ENCODE data around the gene SPTB.

DNA sequence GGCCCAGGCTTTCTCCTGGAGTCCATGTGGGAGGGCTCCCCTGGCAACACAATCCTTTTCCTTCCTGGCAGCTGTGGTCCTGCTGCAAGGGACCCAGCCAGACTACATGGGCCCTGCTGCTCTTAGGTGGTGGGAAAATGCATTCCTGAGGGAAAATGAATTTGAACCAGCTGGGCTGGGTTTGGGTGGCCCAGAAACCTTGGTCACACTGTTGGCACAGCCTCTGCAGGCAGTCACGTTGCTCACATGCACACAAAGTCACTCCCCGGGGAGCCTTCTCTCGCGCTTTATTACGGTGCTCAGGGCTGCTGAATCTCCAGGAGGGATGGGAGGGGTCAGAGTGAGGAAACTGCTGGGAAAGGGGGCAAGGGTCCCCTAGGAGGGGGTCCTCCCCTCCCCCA lies 158.3 kb downstream of the SPTB start:
- TF ChIP-seq, protein P1, sequence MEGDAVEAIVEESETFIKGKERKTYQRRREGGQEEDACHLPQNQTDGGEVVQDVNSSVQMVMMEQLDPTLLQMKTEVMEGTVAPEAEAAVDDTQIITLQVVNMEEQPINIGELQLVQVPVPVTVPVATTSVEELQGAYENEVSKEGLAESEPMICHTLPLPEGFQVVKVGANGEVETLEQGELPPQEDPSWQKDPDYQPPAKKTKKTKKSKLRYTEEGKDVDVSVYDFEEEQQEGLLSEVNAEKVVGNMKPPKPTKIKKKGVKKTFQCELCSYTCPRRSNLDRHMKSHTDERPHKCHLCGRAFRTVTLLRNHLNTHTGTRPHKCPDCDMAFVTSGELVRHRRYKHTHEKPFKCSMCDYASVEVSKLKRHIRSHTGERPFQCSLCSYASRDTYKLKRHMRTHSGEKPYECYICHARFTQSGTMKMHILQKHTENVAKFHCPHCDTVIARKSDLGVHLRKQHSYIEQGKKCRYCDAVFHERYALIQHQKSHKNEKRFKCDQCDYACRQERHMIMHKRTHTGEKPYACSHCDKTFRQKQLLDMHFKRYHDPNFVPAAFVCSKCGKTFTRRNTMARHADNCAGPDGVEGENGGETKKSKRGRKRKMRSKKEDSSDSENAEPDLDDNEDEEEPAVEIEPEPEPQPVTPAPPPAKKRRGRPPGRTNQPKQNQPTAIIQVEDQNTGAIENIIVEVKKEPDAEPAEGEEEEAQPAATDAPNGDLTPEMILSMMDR (IDR thresholded peaks at IDR 0.05), result no peak
- TF ChIP-seq POLR2A (IDR thresholded peaks at IDR 0.05), result peak in 1 of 4 donors; percentile 20

Measured in esophagus squamous epithelium (tissue), 4 donors.